DMS53 treated with DMSO at 0.1 percent for 48 hours (cell line): ENCODE measurements around the gene MVB12B.
"Not testable (repeated sequence)": the region's sequence is repeated elsewhere in the genome, so short reads cannot be mapped to it uniquely, and the experiment has no call there.

Source experiments
- DNase-seq: peaks from one replicate; lab custom pipeline; 2025; ENCODE audit not compliant: unreplicated experiment; lab: John Stamatoyannopoulos, UW

Gene MVB12B

DNA sequence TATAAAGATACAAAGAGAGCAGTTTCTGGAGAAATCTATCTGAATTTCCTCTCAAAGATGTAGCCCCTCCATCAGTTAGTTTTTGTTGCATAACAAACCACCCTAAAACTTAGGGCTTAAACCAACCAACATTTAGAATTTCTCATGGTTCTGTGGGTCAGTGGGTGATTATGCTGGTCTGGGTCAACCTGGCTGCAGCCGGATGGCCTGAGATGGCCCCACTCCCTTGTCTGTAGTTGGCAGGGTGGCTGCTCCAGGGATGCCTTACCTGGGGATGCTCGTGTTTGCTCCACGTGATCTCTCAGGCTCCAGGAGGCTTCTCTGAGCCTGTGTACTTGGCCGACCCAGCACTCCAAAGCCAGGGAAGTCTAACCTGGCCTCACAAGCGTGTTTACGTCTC, 139.3 kb downstream of the MVB12B start:
- no peak for DNase-seq

DNA sequence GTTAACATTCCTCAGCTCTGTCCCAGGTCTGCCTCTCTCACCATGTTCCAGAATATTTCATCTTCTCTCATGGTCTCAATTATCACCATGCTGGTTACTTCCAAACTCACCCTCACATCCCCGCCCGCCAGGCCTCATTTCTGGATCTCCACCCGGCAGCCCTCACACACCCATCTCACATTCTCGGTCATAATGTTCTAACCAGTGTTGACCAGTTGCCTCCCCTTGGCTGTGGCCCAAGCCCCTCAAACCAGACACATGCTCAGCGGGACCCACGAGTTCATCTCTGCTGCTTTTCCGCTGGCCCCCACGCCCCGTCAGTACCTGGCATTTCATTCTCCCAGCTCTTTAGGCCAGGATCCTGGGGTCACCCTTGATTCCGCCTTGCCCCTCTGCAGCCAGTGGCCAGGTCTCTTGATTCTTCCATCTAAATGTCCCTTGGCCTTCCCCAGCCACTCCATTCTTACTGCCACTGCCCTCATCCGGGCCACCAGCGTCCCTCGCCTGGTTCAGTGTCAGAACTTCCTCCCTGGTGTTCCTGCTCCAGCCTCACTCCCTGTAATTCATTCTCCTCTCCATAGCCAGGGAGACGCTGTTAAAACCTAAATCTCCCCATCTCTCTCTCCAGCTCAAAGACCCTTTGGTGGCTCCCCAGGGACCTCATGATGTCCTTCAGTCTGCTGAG, 141.7 kb downstream of the MVB12B start:
- no peak for DNase-seq

DNA sequence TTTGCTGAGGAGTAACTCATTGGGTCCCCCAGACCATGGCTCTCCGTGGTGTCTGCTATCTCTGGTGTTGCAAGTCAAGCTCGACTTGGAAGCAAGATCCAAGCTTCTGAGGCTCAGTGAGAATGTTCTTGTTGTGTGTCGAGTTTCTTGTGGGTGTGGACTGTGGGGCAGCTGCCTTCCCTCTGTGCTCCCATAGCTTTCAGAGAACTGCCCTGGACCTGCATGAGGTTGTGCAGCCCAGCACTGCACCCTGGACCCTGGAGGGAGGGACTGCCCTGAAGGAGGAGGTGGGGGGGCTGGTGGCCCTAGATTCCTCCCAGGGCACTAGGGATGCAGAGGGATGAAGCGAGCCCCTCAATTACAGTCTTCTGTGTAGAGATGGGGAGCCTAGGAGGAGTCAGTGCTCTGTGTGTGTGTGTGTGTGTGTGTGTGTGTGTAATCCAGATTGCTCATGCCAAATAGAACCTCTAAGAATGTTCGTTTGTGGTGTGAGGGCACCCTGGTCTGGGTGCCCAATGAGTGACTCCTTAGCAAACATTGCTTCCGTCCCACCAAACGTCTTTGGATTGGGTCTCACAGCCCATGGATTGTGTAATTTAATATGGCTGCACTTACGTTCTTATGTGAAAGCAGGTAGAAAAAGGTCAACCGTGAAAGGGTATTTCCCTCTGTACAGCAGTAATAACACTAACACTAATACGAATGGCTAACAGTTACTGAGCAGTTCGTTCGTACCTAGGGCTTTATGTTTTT, 143.8 kb downstream of the MVB12B start:
- no peak for DNase-seq

DNA sequence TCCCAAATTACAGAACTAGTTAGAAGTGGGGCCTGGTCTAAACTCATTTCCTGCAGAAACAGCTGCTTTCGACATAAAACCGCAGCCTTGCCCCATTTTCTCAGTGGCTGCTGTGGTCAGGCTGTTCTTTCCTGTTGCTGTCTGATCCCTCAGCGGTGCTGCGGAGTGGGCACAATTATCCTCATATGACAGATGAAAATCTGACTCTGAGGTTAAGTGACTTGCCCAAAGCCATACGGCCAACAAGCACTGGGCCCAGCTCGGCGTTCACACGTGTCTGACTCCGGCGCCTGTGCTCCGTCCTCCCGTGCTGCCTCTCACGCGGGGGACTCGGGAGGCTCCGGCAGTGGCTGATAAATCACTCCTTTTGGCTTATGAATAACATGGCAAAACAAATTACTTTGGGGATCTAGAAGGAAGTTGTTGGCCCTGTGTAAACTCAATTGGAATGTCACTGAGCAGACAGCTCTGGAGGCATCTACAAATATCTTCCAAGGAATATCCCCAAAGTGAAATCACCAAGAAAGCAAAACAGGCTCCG, 144.5 kb downstream of the MVB12B start:
- no peak for DNase-seq

DNA sequence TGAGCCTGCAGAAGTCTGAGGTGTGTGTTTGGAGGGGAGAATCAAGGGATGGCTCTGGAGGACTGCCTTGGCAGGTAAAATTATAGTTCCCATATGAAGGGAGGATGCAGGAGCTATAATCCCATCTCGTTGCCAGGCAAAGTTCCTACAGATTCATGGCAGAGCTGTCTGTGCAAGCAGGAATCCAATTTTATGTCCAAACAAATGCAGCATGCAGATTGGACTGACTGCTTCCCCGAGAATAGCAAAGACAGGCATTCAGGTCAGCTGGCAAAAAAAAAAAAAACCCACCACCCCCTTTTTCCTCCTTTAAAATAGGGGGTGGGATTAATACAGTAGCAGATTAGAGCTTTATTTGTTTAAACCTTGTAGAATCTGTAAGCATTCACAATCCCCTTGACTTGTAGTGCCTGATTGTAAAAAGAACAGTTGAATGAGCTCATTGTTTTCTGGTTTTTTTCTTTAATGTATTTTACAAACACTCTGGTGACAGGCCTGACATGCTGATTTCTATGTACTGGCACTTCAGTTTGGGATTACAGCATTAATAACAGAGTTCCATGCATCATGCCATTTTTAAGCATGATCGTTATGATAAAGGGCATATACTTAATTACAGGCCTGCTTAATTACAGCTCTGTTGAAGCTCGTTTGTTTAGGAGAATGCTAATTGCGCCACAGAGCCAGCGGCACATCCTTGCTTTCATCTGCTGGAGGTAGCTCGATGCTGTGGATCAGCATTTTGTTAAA, 145.7 kb downstream of the MVB12B start:
- no peak for DNase-seq

GRCh38 chr9:126472948-126473298, 146.3 kb downstream of the MVB12B start:
- DNase-seq, result no peak

- DNase-seq, result no peak
Observed at GRCh38 chr9:126474206-126474765, 147.7 kb downstream of the MVB12B start.

DNA sequence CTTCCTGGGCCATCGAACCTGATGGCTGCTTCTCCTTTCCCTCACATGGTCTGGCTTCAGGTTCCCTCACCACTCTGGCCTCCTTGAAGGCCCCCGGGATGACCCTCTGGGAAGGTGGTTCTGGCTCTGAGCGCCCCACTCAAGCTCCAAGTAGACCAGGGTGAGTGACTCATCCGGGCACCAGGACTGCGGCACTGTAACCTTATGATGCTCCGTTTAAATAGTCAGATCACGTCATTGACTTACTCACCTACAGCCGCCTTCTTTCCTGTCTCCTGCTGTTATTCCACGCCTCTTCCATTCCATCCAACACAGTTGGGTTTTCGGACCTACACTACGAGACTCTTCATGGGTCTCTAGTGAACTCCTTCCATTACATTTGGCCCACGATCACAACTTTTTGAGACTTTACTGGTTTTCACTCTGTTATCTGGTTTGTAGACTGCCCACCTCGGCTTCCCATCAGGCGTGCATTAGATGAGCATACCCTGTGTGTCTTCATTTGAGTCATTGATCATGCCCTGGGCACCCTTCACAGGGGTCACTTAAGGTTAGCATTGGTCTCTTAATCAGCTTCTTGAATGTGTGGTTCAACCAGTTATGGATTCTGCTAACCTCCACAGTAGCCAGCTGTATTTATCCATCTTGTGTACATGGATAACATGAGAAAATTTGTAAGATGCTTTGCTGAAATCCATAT, 148.3 kb downstream of the MVB12B start:
- DNase-seq, result no peak

DNA sequence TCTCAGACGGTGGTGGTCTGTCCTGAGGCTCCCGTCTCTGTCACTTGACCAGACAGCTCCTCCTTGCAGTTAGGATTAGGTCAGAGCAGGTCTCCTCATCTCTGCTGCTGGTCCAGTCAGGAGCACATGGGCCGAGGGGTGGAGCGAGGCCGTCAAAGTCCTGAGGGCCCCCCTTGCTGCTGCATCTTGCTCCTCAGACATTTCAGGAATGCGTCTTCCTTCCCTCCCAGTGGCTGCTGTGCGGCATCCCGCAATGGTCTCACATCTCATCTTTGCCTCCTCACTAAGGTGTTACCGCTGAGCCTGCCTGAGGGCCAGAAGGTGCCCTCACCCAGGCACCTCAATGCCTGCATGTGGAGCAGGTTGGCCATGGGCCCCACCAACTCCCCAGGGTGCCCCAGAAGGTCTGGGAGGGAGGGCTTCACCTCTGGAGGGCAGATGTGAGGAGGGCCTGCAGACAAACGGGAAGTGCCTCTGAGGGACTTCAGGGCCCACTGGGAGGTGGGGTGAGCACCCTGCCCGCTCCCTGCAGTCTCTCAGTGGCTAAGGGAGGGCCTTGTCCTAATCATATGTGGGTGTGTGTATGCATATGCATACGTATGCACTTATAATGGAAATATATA, 149.4 kb downstream of the MVB12B start:
- no peak for DNase-seq

- not testable (repeated sequence) for DNase-seq
Observed at GRCh38 chr9:126477432-126477831, 150.8 kb downstream of the MVB12B start.

- DNase-seq, result no peak
Observed at GRCh38 chr9:126478216-126478981, 151.8 kb downstream of the MVB12B start.

DNA sequence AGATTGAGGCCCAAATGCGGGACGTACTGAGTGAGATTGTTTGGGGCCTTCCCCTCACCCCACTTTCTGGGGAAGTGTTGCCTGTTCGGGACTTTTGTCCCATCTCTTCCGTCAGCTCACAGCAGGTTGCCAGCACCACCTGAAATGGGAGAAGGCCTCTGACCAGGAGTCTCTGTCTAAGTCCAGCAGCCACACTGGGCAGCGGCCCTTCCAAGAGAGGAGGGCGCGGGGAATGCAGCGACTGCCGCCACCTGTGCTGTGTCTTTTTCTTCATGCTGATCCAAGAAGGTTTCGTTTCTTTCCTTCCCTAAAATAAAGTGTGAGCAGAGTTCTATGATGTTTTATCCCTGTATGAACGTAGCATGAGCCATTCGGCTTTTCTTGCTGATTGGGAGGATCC, 152.9 kb downstream of the MVB12B start:
- no peak for DNase-seq

GRCh38 chr9:126480813-126481212, 154.2 kb downstream of the MVB12B start:
- DNase-seq, result no peak

GRCh38 chr9:126481862-126482261, 155.2 kb downstream of the MVB12B start:
- no peak for DNase-seq

- no peak for DNase-seq
Observed at GRCh38 chr9:126482361-126483044, 155.9 kb downstream of the MVB12B start.

GRCh38 chr9:126483468-126484073, 156.9 kb downstream of the MVB12B start:
- no peak for DNase-seq

DNA sequence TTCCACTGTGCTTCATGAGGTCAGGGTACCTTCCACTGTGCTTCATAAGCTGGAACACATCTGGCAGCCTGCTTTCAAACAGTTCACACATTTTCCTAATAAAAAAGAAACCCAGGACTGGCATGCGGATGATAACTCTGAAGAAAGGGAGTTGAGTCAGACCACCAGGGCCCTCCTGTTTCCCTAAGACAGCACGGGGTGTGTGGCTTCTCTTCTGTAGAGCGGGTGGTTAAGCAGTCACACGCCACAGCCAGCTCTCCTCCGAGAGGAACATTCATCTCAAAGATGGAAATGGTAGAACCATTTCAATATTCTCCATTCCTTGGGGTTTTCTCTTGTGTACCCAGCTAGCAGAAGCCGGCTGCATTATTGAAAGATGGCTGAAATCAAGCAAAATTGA, 159.0 kb downstream of the MVB12B start:
- no peak for DNase-seq

GRCh38 chr9:126486276-126486675, 159.6 kb downstream of the MVB12B start:
- no peak for DNase-seq

DNA sequence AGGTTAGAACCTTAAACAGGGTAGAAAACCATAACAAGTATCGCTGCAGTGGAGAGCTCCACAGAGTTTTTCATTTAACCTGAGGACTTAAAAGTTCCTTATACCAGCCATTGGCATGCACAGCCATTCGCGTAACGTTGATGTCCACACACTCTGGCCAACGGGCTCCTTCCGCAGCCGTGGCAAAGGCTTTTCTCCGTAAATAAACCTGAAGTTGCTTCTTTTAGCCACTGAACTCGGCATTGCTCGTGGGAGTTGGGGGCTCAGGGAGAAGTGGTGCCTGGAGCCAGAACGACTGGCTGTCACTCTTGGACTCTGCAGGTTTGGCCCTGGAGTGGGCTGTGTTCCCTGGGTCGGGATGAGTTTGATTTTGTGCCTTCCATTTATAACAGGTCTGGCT, 161.2 kb downstream of the MVB12B start:
- no peak for DNase-seq
